Fibroblast of lung (primary cell): ENCODE results near the gene ELMO1.

Experiments
- CTCF ChIP-seq, 2 donors: IDR thresholded peaks in 1 of 2; conservative IDR thresholded peaks in 1 of 2; 1 replicate in 1 of 2; 2 replicates in 1 of 2; pipeline ENCODE4 v1.5.1; 2011 to 2012; ENCODE audit warnings: low read length in 2 of 2, control low read depth in 1 of 2, inconsistent platforms in 1 of 2, low read depth in 1 of 2, mild to moderate bottlenecking in 1 of 2
- EZH2 ChIP-seq: IDR thresholded peaks from 2 replicates; pipeline ENCODE4 v1.5.1; 2012; ENCODE audit warnings: low read length, control low read depth, mild to moderate bottlenecking; ENCODE audit errors: missing control alignments

DNA sequence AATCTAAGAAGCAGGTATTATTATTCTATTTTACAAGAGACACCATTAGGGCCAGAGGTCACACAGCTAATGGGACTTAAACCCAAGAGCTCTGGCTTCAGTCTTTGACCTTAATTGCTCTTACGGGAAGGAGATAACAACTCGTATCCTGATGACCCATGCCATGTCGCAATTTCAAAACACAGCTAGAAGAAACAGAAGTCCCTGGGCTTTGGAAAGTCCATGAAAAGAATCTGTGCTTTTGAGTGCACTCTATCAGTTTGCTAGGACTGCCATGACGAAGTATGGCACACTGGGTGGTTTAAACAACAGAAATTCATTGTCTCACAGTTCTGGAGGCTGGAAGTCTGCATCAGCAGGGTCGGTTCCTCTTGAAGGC lies 476.5 kb downstream of the ELMO1 start:
- TF ChIP-seq CTCF (conservative IDR thresholded peaks at IDR 0.05 in 1 of 2, IDR thresholded peaks at IDR 0.05 in 1 of 2; ENCODE audit: low read depth in 1 of 2, low read length in 2 of 2) (no peak), EZH2 (no peak)
